SU-DHL-6 (cell line): ENCODE results near the gene USP12.

Experiments
- CTCF ChIP-seq: fragments of 200-600 bp; sonication (generic); IDR thresholded peaks from one replicate; pipeline ENCODE4 v1.5.1; 2017; ENCODE audit warnings: antibody characterized with exemption, mild to moderate bottlenecking, low read length, moderate library complexity; ENCODE audit not compliant: insufficient read depth, poor library complexity, severe bottlenecking
- EZH2phosphoT487 ChIP-seq: fragments of 200-600 bp; sonication (generic), shearing (Covaris generic); conservative IDR thresholded peaks from 2 replicates; pipeline ENCODE4 v1.6.1; 2018; ENCODE audit warnings: mild to moderate bottlenecking, antibody characterized with exemption, low read length, moderate library complexity, mixed read lengths

DNA sequence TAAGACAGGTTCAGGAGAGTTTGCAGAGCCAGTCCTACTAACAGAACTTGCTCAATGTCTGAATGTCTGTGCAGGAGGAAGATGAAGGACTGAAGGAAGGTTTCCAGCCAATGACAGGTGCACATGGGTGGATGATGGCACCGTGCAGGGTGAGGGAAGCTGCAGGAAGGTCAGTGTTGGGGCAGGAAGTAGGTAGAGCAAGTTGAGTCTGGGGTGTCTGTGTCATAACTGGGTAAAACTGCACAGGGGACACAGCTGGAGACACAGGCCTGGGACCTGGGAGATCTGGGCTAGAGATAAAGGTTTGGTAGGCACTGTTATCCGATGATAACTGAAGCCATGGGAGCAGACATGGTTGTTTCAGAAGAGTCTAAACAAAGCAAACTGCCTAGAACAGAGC is 116.9 kb downstream of the USP12 start:
- TF ChIP-seq CTCF = no peak
- no peak for TF ChIP-seq EZH2phosphoT487
